Loucy (cell line): Measurements from ENCODE around the gene PIN1.

ENCODE experiments used
- H2AFZ ChIP-seq: fragments of 200-600 bp; sonication (generic); 2 replicates; pipeline ENCODE4 v1.6.0; 2016; ENCODE audit warnings: antibody characterized with exemption, mild to moderate bottlenecking, low read length, moderate library complexity
- H3F3A ChIP-seq: fragments of 200-600 bp; 2 replicates; pipeline ENCODE4 v1.6.0; 2016; ENCODE audit warnings: antibody characterized with exemption, low read depth, mild to moderate bottlenecking
- H3K27me3 ChIP-seq: fragments of 200-600 bp; sonication (generic); 2 replicates; pipeline ENCODE4 v1.6.1; 2014; ENCODE audit warnings: low read length, mild to moderate bottlenecking; ENCODE audit not compliant: insufficient read depth, poor library complexity, severe bottlenecking
- H3K36me3 ChIP-seq: fragments of 200-600 bp; sonication (generic); 2 replicates; pipeline ENCODE4 v1.6.1; 2016; ENCODE audit warnings: low read length; ENCODE audit not compliant: insufficient read depth
- H3K4me1 ChIP-seq: fragments of 200-600 bp; sonication (generic); 2 replicates; pipeline ENCODE4 v1.5.1; 2014; ENCODE audit warnings: low read length, mild to moderate bottlenecking; ENCODE audit not compliant: insufficient read depth, poor library complexity, severe bottlenecking
- H3K4me2 ChIP-seq: fragments of 200-600 bp; sonication (generic); 2 replicates; pipeline ENCODE4 v1.6.0; 2014; ENCODE audit warnings: antibody characterized with exemption, low read length, low read depth, mild to moderate bottlenecking; ENCODE audit not compliant: poor library complexity, severe bottlenecking
- H3K4me3 ChIP-seq: fragments of 200-600 bp; sonication (generic); 2 replicates; pipeline ENCODE4 v1.5.1; 2014; ENCODE audit warnings: low read length, mild to moderate bottlenecking, mixed read lengths; ENCODE audit not compliant: poor library complexity, severe bottlenecking
- H3K79me2 ChIP-seq: fragments of 200-600 bp; sonication (generic); 2 replicates; pipeline ENCODE4 v1.6.1; 2014; ENCODE audit warnings: low read length; ENCODE audit not compliant: insufficient read depth
- H3K9ac ChIP-seq: fragments of 200-600 bp; sonication (generic); 2 replicates; pipeline ENCODE4 v1.6.0; 2014; ENCODE audit warnings: mild to moderate bottlenecking, low read depth, low read length, moderate library complexity; ENCODE audit not compliant: poor library complexity, severe bottlenecking
- H3K9me2 ChIP-seq: fragments of 200-600 bp; sonication (generic); replicated peaks from 2 replicates; pipeline ENCODE4 v1.6.1; 2016; ENCODE audit warnings: low read depth, low read length, mixed read lengths
- H3K9me3 ChIP-seq: fragments of 200-600 bp; sonication (generic); 2 replicates; pipeline ENCODE4 v1.6.1; 2014; ENCODE audit warnings: mild to moderate bottlenecking, antibody characterized with exemption, low read length, low read depth; ENCODE audit not compliant: insufficient read depth
- H4K20me1 ChIP-seq: fragments of 200-600 bp; sonication (generic); 2 replicates; pipeline ENCODE4 v1.6.0; 2014; ENCODE audit warnings: antibody characterized with exemption, low read length, mild to moderate bottlenecking; ENCODE audit not compliant: insufficient read depth, poor library complexity, severe bottlenecking
- CTCF ChIP-seq: fragments of 200-600 bp; sonication (generic); conservative IDR thresholded peaks from 2 replicates; pipeline ENCODE4 v1.5.1; 2014; ENCODE audit warnings: mild to moderate bottlenecking, antibody characterized with exemption, low read length
- EZH2phosphoT487 ChIP-seq: fragments of 200-600 bp; IDR thresholded peaks from 2 replicates; pipeline ENCODE4 v1.6.1; 2018; ENCODE audit warnings: antibody characterized with exemption, mild to moderate bottlenecking, moderate library complexity, borderline replicate concordance

PIN1 gene

DNA sequence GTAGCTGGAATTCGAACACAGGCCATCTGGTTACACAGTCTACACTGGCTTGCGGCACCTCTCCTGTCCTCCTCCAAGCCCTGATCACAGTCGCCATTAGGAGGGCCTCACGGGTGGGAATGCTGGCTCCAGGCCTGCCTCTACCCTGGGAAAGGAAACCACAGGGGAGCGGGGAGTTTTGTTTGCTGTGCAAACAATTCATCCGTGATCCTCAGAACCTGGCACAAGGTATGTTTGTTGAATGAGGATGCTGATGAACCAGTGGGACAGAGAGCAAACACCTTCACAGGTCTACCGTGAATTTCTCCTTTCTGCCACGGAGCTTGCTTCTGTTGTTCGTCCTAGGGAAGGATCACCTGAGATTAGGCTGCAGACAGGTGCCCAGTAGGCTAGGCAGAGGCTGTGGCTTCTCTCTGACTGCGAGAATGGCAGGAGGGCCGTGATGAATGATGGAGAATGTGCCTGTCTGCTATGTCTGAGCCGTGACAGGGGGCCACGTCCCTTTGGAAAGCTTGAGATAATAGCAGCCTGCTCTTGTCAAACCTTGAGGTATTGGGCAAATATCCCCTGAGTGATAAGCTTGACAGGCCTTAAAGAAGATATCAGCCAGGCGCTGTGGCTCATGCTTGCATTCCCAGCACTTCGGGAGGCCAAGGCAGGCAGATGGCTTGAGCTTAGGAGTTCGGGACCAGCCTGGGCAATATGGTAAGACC, 36.7 kb downstream of the PIN1 start:
- Histone ChIP-seq H3K4me3 (no peak overlapping the region), H3K9me2 (no peaks in the 10 kb centered on the region), H3K9me3 (no peaks in the 10 kb centered on the region), H3K4me1 (no peaks in the 10 kb centered on the region), H4K20me1 (no peaks in the 10 kb centered on the region), H3F3A (no peaks in the 10 kb centered on the region), H3K79me2 (no peaks in the 10 kb centered on the region), H3K4me2 (no peak overlapping the region), H3K27me3 (no peaks in the 10 kb centered on the region), H2AFZ (no peak overlapping the region), H3K9ac (no peak overlapping the region), H3K36me3 (no peaks in the 10 kb centered on the region)
- no peak for TF ChIP-seq EZH2phosphoT487
- no peak for TF ChIP-seq CTCF

DNA sequence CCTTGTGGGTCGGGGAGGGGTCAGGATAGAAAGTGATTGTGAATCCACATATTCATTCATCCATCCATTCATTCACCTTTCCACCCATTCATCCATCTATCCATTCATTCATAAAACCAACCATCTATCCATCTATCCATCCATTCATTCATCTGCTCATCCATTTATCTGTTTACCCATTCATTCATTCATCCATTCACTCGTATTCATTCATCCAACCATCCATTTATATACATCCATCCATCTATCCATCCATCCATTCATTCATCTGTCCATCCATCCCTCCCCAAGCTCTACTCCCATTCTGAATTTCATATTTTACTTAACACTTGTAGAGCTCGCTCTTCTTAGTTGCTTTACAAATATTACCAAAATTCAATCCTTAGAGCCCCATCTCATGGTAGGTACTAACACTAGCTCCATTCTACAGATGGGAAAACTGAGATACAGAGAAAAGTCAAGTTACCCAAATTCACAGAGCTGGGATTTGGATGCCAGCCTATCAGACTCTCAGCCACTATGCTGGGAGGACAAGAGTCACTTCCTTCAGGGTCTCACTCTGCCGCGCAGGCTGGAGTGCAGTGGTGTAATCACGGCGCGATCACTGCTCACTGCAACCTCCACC, 37.6 kb downstream of the PIN1 start:
- no peak overlapping the region for H3K4me2 ChIP-seq
- no peak overlapping the region for H3K9ac ChIP-seq
- no peak overlapping the region for H2AFZ ChIP-seq
- no peaks in the 10 kb centered on the region for H3K9me3 ChIP-seq
- no peaks in the 10 kb centered on the region for H3K79me2 ChIP-seq
- H3K4me3 ChIP-seq = no peak overlapping the region
- no peaks in the 10 kb centered on the region for H4K20me1 ChIP-seq
- H3K4me1 ChIP-seq = no peaks in the 10 kb centered on the region
- no peaks in the 10 kb centered on the region for H3K9me2 ChIP-seq
- no peak for TF ChIP-seq EZH2phosphoT487
- no peak for TF ChIP-seq CTCF
- no peaks in the 10 kb centered on the region for H3F3A ChIP-seq
- H3K27me3 ChIP-seq = no peaks in the 10 kb centered on the region
- no peaks in the 10 kb centered on the region for H3K36me3 ChIP-seq

- TF ChIP-seq CTCF (no peak), EZH2phosphoT487 (no peak)
- Histone ChIP-seq H3K79me2 (no peaks in the 10 kb centered on the region), H2AFZ (no peak overlapping the region), H3F3A (no peaks in the 10 kb centered on the region), H4K20me1 (no peaks in the 10 kb centered on the region), H3K4me1 (no peaks in the 10 kb centered on the region), H3K27me3 (no peaks in the 10 kb centered on the region), H3K4me2 (no peak overlapping the region), H3K36me3 (no peaks in the 10 kb centered on the region), H3K9me3 (no peaks in the 10 kb centered on the region), H3K9me2 (no peaks in the 10 kb centered on the region), H3K9ac (no peak overlapping the region), H3K4me3 (no peak overlapping the region)
Measured at GRCh38 chr19:9875031-9875627, 40.0 kb downstream of the PIN1 start.
